Parathyroid adenoma (tissue), 2 donors: ENCODE results near the gene CAMTA1.

Source experiments
- H2AFZ ChIP-seq: fragments of 300-600 bp; sonication (generic); one replicate; pipeline ENCODE4 v1.7.0; 2017; ENCODE audit warnings: antibody characterized with exemption, mild to moderate bottlenecking
- H3K27ac ChIP-seq: fragments of 300-600 bp; sonication (generic); one replicate; pipeline ENCODE4 v1.7.0; 2017
- H3K27me3 ChIP-seq: fragments of 300-600 bp; sonication (generic); one replicate; pipeline ENCODE4 v1.7.0; 2017; ENCODE audit warnings: low read length; ENCODE audit not compliant: control insufficient read depth, insufficient read depth
- H3K36me3 ChIP-seq: fragments of 300-600 bp; sonication (generic); one replicate; pipeline ENCODE4 v1.7.0; 2017; ENCODE audit warnings: low read length; ENCODE audit not compliant: control insufficient read depth, insufficient read depth
- H3K4me1 ChIP-seq: fragments of 300-600 bp; sonication (generic); one replicate; pipeline ENCODE4 v1.7.0; 2017; ENCODE audit warnings: control low read depth
- H3K4me2 ChIP-seq: fragments of 300-600 bp; sonication (generic); one replicate; pipeline ENCODE4 v1.7.0; 2017; ENCODE audit warnings: low read length
- H3K4me3 ChIP-seq: fragments of 300-600 bp; sonication (generic); one replicate; pipeline ENCODE4 v1.7.0; 2017; ENCODE audit warnings: low read depth, low read length
- H3K79me2 ChIP-seq: fragments of 300-600 bp; sonication (generic); one replicate; pipeline ENCODE4 v1.7.0; 2017; ENCODE audit warnings: control low read depth
- H3K9ac ChIP-seq: fragments of 300-600 bp; sonication (generic); one replicate; pipeline ENCODE4 v1.7.0; 2017; ENCODE audit warnings: mild to moderate bottlenecking
- H3K9me3 ChIP-seq: fragments of 300-600 bp; sonication (generic); one replicate; pipeline ENCODE4 v1.7.0; 2017; ENCODE audit warnings: low read length; ENCODE audit not compliant: control insufficient read depth
- TF ChIP-seq, protein P1 (sequence below): fragments of 300-600 bp; sonication (generic); IDR thresholded peaks from one replicate; pipeline ENCODE4 v1.7.0; 2017; ENCODE audit warnings: antibody characterized with exemption, mild to moderate bottlenecking
- donor health status: primary hyperparathyroidism.

Gene CAMTA1

GRCh38 chr1:6954591-6954990 lies 169.3 kb downstream of the CAMTA1 start:
- Histone ChIP-seq H3K9me3 (no peaks in the 10 kb centered on the region), H3K4me3 (no peak overlapping the region)
- TF ChIP-seq, protein P1, sequence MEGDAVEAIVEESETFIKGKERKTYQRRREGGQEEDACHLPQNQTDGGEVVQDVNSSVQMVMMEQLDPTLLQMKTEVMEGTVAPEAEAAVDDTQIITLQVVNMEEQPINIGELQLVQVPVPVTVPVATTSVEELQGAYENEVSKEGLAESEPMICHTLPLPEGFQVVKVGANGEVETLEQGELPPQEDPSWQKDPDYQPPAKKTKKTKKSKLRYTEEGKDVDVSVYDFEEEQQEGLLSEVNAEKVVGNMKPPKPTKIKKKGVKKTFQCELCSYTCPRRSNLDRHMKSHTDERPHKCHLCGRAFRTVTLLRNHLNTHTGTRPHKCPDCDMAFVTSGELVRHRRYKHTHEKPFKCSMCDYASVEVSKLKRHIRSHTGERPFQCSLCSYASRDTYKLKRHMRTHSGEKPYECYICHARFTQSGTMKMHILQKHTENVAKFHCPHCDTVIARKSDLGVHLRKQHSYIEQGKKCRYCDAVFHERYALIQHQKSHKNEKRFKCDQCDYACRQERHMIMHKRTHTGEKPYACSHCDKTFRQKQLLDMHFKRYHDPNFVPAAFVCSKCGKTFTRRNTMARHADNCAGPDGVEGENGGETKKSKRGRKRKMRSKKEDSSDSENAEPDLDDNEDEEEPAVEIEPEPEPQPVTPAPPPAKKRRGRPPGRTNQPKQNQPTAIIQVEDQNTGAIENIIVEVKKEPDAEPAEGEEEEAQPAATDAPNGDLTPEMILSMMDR: no peak

DNA sequence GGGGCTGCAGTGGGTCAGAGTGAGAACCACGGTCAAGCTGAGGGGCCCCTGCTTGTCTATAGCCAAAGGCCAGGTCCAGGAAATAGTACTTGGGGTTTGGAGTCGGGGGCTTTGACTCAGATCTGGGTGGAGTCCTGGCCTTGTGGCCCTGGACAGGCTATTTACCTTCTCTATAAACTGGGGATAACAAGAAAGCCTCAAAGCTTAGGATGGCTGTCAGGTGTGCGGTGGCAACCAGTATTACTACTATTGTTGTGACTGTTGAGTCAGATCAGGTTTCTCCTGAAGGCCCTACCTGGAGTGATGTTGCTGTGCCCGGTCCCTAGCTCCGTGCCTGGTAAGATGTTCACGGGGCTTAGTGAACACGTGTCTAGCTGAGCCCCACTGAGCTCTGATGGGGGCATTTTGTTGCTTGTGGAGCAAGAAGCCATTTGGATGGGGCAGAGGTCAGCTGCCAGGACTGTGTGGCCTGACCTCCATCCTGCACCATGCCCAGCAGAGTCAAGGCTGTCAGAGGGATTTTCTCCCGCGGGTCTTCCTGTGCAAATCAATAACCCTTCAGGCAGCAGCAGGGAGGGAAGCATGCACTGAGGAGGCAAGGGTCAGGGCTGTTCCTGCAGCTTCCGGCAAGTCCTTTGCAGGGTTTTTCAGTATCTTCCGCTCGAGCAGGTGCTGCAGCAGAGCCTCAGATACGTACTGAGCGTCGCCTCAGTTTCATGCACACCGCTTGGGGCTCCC lies 170.3 kb downstream of the CAMTA1 start:
- TF ChIP-seq, protein P1: no peak
- no peak overlapping the region for H3K27ac ChIP-seq
- H3K9me3 ChIP-seq: no peaks in the 10 kb centered on the region
- H3K4me3 ChIP-seq: no peak overlapping the region
- no peaks in the 10 kb centered on the region for H3K79me2 ChIP-seq
- H3K9ac ChIP-seq: no peak overlapping the region
- no peak overlapping the region for H3K4me2 ChIP-seq
- peaks cover 9% of the 10 kb centered on the region for H3K4me1 ChIP-seq
- H2AFZ ChIP-seq: no peak overlapping the region
- no peaks in the 10 kb centered on the region for H3K27me3 ChIP-seq
- no peaks in the 10 kb centered on the region for H3K36me3 ChIP-seq

More at GRCh38 chr1:6954591-6954990, 169.3 kb downstream of the CAMTA1 start:
- no peak overlapping the region for H2AFZ ChIP-seq
- no peak overlapping the region for H3K27ac ChIP-seq
- H3K9ac ChIP-seq: no peak overlapping the region
- no peaks in the 10 kb centered on the region for H3K27me3 ChIP-seq
- H3K36me3 ChIP-seq: no peaks in the 10 kb centered on the region
- H3K4me2 ChIP-seq: no peak overlapping the region
- H3K4me1 ChIP-seq: peaks cover 3% of the 10 kb centered on the region
- no peaks in the 10 kb centered on the region for H3K79me2 ChIP-seq

GRCh38 chr1:6956488-6957159 lies 171.4 kb downstream of the CAMTA1 start:
- Histone ChIP-seq H3K9ac (no peak overlapping the region), H3K27ac (no peak overlapping the region), H3K4me3 (no peak overlapping the region), H3K9me3 (no peaks in the 10 kb centered on the region), H3K79me2 (no peaks in the 10 kb centered on the region), H2AFZ (no peak overlapping the region), H3K27me3 (no peaks in the 10 kb centered on the region), H3K36me3 (no peaks in the 10 kb centered on the region), H3K4me1 (peaks cover 9% of the 10 kb centered on the region), H3K4me2 (no peak overlapping the region)
- TF ChIP-seq, protein P1: no peak

DNA sequence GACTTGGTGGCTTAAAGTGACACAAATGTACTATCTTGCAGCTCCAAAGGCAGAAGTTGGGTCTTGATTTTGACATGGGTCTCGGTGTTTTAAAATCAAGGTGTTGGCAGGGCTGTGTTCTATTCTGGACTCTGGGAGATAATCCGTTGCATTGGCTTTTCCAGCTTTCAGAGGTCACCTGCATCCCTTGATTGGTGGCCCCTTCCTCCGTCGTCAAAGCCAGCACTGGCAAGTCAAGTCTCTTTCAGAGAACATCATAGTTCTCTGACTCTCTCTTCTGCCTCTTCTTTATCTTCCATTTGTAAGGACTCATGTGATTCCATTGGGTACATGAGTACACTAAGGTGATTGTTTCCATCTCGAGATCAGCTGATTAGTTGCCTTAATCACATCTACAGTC lies 172.1 kb downstream of the CAMTA1 start:
- H3K9me3 ChIP-seq: no peaks in the 10 kb centered on the region
- H3K79me2 ChIP-seq: no peaks in the 10 kb centered on the region
- H3K4me2 ChIP-seq: no peak overlapping the region
- H3K36me3 ChIP-seq: no peaks in the 10 kb centered on the region
- H3K27ac ChIP-seq: no peak overlapping the region
- H3K27me3 ChIP-seq: no peaks in the 10 kb centered on the region
- no peak overlapping the region for H2AFZ ChIP-seq
- peaks cover 9% of the 10 kb centered on the region for H3K4me1 ChIP-seq
- H3K9ac ChIP-seq: no peak overlapping the region
- TF ChIP-seq, protein P1: no peak
- no peak overlapping the region for H3K4me3 ChIP-seq
